Endometrium (tissue), 2 donors: ENCODE measurements around the gene GRB14.

Source experiments
- FAIRE-seq: peaks from 2 replicates; lab custom pipeline; 2012; peaks lifted over from hg19 to GRCh38; lab: Jason Lieb, UNC
- donor health status: control.
- donor health status: control.

Gene GRB14

DNA sequence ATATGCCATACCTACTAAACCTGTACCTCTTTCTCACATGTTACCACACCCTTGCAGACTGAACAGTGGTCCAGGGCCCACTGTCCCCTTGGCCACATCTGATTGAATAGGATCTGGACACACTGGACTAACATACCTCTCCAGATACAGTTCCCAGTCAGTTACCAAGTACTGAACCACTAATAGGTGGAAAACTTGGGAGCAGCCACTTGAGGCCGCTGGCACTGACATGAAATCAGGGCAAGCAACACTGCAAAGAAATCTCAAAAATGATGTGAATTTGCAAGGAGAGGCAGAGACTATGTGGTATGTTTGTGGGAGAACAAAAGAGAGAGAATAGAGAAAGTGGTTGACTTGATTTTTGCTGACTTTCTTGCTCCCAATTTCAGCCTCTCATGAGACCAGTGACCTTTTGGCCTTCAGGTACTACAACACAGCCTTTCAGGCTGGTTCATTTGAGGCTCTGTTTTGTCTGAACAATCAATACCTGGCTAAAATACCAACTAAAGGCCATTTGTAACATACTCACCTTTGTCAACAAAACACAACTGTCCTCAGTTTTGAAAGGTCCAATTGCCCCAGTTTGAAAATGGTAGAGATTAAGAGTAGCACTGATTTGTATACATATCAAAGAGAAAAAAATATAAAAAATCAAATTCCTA, 7.8 kb downstream of the GRB14 start:
- no peak for FAIRE-seq

DNA sequence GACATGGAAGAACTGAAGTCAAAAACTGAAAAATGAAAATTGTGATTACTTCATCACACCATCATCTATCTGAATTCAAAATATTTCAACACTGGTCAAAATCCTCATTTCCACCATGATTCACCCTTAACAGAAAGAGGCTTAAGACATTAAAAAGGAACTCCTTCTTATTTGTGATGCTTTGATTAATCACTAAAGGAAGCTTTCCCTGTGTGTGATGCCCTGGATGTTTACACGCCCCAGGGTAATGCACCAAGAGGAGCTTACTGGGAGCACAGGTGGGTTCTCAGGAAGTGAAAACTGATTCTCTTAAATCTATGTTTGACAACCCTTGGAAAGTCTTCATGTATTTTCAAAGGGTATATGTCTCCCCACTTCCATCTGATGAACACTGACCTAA, 11.5 kb downstream of the GRB14 start:
- no peak for FAIRE-seq

DNA sequence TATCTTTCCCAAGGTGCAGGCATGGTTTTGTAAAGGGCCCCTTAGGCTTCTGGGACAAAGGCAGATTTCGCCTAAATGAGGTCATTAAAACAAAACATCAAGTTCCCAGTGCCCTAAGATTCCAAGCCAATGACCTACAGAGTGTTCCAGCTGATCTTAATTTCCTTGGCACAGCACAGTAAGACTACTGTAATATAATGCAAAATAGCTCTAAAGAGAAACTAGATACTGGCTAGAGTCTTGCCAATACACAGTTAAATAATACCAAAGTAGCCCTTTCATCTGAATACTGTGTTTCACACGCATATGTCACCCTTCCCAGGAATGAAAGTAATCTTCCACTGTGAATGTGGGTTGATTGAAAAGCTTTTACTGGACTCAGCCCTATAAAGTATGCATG, 14.7 kb downstream of the GRB14 start:
- FAIRE-seq = no peak

DNA sequence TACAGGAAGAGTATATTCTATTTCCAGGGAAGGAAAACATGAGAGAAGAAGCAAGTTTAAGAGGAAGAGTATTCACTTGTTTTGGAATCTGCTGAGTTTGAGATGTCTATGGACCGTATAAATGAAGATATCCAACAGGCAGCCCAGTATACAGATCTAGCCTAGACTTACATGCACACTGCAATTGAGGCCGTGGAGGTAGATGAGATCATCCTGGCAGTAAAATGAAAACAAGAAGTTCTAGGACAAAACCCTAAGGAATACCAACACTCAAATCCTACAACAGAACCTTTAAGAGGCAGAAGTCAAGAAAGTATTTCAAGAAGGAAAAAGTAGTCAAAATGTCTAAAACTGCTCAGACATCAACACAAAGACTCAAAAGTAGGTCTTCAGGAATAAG, 16.0 kb downstream of the GRB14 start:
- no peak for FAIRE-seq

DNA sequence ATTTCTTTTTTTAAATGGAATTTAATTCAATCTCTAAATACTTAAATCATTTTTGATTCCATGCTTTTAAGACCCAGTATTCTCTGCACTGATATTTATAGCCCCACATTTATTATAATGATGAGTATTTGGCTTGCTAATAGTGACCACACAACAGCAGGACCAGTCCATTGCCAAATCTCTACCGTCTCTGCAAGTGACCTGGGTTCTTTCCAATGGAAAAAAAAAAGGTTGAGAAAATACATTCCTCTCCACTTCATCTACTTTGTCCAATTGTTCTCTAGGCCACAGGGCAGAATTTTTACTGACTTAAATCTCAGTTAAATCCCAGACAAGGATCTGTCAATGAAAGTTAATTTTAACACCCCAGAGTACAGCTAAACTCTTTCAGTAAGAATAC, 20.5 kb downstream of the GRB14 start:
- no peak for FAIRE-seq

DNA sequence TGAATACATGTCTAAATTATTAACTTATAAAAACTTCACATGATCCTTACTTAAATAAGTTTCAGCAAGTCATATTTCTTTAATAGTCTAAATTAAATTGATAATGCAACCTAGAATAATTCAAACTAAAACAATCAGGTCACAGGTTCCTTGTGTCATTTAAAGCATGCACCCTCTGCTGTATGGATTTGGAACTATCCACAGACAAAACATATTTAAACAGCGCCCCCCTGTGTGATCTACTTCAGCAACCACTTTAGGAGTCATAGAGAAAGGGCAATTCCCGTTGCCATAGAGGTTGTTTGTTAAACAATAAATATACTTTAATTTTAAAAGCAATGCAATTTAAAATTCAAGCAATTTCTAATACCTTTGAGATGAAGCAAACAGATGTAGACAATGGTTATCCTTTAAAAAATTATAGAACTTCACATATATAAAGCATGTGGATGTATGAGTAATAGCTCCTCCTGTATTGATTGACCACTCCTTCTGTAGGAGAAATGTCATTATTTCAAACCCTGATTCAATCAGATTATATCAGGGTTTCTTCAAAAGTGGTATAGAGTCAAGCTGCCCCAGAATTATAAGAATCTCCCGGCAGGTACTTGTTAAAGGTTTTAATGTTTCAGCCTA, 21.2 kb downstream of the GRB14 start:
- peak; percentile 18 for FAIRE-seq

DNA sequence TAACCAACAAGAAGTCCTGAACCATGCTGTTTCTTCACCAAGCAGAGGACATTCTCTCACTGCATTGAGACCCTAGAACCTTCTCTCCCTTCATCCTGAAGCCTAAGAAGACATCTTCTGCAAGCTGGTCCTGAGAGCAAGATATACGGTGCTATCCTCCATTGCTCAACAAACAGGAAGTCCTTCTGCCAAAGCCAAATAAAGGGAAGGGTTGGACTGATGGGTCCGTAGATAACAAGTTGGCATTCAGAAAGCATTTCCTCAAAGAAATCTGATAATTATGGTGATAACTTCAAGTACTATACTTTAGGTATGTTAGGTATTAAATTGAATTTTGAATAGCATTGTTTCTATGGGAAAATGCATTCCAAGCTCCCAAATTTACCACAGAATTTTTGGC, 23.3 kb downstream of the GRB14 start:
- FAIRE-seq = no peak

DNA sequence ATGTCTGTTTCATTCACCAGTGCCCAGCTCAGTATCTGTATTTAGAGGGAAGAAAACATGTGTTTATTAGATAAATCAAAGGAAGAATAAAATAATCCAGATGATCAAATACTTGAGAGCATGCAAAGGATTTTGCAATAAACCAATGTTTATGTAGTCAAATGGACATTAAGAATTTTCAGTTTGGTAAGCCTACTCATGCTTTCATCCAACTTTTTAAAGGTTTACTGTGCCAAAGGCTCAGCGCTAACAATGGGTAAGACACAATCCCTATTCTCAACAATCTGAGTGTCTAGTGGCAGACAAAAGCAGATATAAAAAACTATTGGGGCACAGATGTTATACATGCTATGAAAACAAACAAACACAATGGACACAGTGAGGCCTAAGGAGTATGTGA, 26.3 kb downstream of the GRB14 start:
- no peak for FAIRE-seq

DNA sequence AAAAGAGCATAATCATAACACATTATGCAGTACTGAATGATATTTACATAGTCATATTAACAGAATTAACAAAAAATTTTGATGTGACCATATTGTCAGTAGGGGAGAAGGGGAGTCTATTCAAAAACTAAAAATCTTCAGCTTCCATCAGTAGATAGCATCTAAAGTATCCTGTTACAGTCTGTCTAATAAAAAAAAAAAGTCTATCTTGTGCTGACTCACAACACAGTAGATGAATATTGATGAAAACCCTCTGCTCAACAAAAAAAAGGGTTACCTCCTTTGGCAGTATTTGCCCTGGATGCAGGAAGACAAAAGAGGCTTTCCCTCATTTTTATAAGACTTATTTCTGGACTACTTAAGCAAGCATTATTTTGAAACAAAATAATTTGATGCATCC, 27.3 kb downstream of the GRB14 start:
- no peak for FAIRE-seq

DNA sequence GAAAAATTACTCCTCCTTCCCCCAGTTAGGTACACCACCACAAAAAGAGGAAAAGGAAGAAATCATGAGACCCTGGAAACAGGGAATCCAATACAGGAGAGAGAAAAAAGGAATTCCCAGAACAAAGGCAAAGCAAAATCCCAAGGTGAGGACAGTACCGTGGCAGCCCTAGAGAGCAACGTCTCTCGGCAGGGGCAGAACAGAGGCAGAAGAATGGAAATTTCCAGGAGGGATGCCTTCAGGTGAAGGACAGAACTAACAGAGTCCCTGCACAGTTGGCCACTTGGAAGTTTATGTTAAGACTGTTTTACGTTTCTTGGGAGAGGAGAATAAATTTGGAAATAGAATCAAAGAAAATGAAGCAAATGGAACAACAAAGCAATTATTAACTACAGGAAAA, 27.7 kb downstream of the GRB14 start:
- FAIRE-seq = no peak

DNA sequence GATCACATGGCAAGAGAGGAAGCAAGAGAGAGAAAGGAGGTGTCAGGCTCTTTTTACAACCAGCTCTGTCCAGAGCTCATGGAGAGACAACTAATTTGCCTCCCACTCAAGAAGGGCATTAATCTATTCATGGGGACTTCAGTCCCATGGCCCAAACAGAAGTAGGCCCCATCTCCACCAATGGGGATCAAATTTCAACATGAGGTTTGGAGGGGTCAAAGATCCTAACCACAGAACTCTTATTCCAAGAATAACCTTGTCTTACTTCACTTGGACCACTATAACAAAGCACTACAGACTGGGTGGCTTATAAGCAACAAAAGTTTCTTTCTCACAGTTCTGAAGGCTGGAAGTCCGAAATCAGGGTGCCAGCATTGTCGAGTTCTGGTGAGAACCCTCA, 31.8 kb downstream of the GRB14 start:
- no peak for FAIRE-seq

DNA sequence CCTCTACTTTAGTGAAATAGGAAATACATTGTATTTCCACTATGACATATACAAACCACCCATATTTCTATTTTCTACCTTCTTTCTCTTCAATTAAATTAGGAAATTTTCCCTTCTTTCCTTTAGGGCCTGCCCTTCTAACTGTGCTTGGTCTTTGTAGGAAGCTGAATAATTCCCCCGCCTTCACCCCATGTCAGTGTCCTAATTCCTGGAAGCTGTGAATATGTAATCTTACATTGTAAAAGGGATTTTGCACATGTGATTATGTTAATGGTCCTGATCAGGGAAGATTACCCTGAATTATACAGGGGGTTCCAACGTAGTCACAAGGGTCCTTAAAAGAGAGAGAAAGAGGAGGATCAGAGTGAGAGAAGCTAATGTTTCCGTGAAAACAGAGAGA, 40.2 kb downstream of the GRB14 start:
- FAIRE-seq = no peak

DNA sequence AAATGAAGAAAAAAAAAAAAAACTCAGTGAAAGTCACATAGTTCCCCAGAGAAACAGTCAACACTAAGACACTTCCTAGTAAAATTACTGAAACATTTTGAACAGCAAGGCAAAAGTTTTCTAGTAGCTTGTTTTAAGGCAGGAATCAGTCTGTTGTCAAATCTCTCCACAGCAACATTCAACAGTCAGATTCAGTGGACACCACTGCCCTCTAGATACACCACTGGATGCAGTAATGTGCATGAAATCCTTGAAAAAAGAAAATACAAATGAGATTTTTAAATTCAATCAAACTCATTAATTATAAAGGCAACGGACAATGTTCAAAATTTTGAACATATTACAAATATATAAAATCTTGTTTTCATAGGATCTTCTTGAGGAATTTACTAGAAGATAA, 46.4 kb downstream of the GRB14 start:
- FAIRE-seq = no peak

DNA sequence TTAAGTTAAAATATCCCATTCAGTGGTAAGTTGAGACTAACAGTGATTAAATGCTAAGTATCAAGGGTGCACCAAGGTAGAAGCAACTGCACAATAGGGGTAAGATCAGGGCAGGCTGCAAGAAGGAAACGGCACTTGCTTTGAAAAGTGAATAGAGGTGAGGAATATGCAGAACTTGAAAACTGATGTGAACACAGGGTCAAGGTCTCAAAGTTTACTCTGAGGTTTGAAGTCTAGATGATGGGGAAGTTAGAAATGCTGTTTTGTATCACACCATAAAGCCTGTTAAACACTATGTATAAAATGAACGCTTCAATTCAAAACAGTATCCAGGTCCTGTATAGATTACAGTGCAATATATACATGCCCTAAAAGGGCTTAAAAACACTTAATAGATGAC, 50.8 kb downstream of the GRB14 start:
- no peak for FAIRE-seq

DNA sequence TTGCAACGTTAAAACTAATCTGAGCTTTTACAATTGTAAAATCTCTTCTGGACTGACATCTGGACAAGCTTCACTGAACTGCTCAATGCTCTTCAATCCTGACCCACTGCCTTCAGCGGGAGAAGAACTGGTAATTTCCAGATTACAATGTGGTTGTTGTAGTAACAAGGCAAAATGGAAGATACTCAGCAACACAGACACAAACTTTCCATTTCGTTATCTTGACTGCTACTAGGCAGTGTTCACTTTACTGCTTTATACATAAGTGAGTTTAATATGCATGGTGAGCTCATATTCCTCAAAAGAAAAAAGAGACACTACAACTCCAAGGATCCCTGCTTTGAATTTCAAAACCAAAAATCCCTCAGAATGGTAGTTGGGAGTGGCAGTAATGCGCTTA, 51.9 kb downstream of the GRB14 start:
- FAIRE-seq = no peak

DNA sequence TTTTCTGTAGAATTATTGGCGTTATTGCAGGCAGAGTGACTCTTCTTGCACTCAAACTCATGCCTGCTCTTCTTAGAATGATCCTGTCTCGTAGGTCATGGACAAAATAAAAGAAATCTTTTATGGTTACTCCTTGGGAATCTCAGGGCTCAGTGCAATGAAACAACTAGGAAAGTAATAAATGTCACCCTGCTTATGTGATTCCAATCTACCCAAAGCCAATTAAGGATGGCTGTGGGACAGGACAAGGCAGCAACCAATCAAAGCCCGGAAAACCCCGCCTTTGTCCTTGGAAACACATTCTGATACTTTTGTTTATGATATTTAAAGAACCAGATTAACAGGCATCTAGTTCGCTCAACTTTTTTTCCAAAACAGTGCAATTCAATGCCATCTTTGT, 53.0 kb downstream of the GRB14 start:
- no peak for FAIRE-seq

DNA sequence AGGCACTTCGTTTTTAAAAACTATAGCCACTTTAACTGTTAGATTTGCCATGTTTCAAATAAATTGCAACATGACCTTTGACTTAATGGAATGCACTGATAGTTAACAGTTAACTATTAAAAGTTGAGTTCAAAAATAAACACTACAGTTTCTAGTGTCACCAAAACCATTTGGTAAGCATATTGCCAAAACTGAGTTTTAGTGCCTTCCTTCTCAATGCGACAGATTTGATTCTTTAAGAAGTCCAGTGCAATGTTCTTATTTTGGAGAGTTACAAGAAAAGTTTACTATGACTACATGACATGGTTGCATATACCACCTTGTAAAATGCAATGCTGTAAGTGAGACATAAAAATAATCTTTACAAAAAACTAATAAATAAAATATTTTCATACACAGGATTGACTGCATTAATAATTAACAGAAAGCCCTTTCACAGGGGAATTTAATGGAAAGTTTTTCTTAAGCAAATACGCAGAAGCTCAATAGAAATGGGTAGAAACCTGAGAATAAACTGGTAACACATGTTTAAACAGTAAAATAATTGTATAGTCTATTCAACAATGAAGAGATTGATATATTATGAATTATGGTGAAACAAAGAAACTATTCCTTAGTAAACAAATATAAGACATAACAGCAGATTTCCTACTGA, 53.8 kb downstream of the GRB14 start:
- FAIRE-seq = peak; percentile 59

DNA sequence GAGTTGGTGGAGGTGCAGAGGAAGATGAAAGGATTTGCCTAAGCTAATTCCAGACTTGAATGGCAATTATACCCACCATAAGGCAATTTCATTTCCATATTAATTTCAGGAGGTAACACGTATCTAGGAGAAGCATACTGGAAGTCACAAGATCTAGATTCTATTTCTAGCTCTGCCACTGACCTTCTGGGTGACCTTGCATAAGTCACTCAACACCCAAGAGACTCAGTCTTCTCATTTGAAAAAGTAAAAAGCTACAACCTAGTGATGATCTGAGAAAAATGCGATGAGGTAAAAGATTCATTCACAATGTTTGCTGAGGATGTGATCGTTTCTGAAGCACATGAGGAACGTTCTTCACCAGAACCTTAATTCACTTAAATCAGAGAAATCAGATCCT, 55.9 kb downstream of the GRB14 start:
- no peak for FAIRE-seq

DNA sequence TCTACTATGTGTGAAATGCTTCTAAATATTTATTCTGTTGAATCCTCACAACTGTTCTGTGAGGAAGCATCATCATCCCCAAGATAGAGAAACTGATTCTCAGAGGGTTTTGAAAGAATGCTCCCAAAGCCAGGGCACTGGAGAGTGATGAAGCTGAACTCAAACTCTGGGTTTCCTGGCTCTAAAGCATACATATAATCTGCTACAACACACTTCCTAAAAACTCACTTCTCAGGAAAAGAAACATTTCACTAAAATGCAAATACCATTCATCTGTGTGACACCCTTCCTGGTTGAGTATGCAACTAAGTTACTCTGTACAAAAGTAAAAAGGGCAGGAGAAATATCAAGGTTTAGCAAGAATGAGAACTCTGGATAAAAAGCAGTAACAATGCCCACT, 58.6 kb downstream of the GRB14 start:
- FAIRE-seq = no peak

DNA sequence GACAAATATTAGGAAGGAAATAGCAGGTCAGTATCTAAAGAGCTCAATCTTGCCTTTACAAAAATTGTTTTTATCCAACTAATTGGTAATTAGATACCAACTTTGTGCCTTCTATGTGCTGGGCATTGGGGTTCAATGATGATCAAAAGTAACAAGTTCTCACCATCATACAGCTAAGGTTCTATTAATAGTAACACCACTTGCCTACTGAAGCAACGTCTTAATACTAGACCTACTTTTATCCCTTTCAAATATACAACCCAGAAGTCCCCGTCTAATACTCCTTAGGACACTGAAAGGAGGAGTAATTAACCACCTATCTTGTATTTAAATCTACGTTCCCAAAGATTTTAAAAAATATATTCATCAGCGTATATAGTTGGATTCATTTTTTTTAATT, 59.3 kb downstream of the GRB14 start:
- no peak for FAIRE-seq

DNA sequence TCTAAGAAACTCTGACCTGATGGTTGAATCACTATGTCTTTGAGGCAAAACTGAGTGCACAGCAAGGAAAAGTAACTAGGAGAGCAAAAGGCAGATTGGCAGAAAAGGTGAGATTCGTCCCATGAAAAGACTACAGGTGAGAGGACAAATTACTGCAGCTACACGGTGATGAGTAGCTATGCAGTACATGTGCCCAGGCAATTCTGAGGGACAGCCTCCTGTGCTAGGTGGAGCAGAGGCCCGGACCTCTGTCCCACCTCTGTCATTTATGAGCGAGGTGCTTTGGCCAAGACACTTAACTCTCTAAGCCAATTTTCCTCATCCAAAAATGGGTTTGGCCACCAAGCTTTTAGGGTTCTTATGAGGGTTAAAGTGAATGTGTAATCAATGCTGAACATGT, 59.9 kb downstream of the GRB14 start:
- FAIRE-seq = no peak

DNA sequence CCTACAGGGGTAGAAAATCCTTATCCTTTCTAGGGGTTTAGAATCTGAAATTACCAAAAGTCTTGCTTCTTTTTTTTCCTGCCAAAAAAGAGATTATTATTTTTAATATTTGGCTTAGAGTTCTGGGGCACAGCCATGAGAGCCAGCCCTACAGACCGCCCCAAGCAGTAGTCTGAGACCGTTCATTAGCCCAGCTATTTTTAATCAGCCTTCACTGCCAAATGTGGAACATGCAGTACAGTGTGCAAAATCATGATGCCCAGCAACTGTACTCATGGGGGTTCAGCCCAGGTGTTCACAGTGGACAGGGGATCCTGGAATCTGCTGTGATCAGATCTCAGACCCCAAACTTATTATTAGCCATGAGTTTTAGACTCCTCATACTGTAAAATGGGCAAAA, 60.4 kb downstream of the GRB14 start:
- no peak for FAIRE-seq

DNA sequence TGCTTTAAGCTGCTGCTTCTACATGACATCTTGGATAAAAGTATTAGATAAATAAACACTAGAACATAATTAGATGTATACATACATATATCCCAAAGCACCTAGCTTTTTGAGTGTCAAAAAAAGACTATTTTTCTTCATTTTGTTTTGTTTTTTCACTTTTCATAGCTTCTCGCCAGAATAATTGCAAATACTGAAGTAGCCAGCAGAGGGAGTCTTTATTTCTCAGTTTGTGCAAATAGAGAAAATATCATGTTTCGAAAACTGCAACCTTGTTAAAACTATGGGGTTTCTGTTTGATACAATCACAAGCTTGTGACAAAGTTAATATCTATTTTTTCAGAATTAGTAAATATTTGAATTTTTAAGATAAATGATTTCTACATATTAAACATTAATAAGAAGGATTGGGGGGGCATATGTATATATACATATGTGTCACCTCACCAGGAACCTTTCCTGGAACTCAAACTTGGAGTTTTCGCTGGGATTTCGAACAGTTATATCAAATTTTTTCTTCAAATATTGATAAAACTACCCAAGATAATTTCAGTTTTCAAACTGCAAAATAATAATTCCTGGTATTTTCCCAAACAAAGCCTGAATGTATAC, 61.0 kb downstream of the GRB14 start:
- peak; percentile 92 for FAIRE-seq

DNA sequence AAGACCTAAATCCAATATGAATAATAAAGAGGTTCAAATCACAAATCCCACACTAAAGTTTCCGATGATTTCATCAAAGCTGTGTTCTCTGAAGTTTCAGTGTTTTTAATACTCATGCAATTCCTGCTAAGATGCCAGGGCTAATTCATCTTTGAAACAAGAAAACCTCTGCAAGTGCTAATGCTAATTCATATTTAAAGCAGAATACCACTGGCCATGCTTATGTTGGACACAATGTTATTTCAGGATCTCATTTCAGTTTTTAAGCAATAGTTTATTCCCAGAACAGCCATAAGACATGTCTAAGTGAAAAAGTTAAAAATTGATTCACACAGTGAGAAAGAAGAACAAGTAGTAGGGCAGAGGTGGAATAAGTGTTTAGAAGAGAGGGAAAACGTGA, 62.8 kb downstream of the GRB14 start:
- FAIRE-seq = no peak
